RWPE1 (cell line): ENCODE results near the gene BCR.
A peak's percentile ranks its signal among the peaks of the same experiment; 100 is the strongest.

Experiments used
- CTCF ChIA-PET: fragments of 350-600 bp; sonication (Branson Sonifier 250); formaldehyde crosslinking; extraction: SDS; loops from one replicate; lab custom pipeline; 2021; lab: Yijun Ruan, JAX
- POLR2A ChIA-PET: fragments of 400-600 bp; formaldehyde crosslinking; extraction: SDS; loops from one replicate; lab custom pipeline; 2020; ENCODE audit warnings: antibody characterized with exemption; ENCODE audit not compliant: low non-redundant PET; lab: Yijun Ruan, JAX
- DNase-seq: peaks from one replicate; pipeline ENCODE4 v3.0.0; 2012; ENCODE audit warnings: low spot score
- H3K27ac ChIP-seq: fragments of 450-650 bp; 2 replicates; pipeline ENCODE4 v1.5.1; 2017
- CTCF ChIP-seq: fragments of 450-650 bp; conservative IDR thresholded peaks from 2 replicates; pipeline ENCODE4 v1.5.1; 2017; ENCODE audit warnings: low read depth, mild to moderate bottlenecking

BCR gene

GRCh38 chr22:23218053-23218866 lies 38.0 kb downstream of the BCR start:
- ChIA-PET CTCF (no interaction called here), POLR2A (interaction anchor here (0.5 kb wide), 1 partner anchor 61 kb away, joined by 3 read pairs; no protein-coding TSS in a partner anchor)
- no peak for DNase-seq
- no peak for TF ChIP-seq CTCF
- H3K27ac ChIP-seq = peak overlapping the region; percentile 80

- DNase-seq = no peak
- ChIA-PET CTCF (interaction anchor here (1.3 kb wide), 1 partner anchor 167 kb away, joined by 3 read pairs; no protein-coding TSS in a partner anchor), POLR2A (interaction anchor here (0.5 kb wide), 1 partner anchor 60 kb away, joined by 3 read pairs; no protein-coding TSS in a partner anchor)
- TF ChIP-seq CTCF = no peak
- H3K27ac ChIP-seq = peak overlapping the region; percentile 80
Observed at GRCh38 chr22:23218867-23219251, 38.5 kb downstream of the BCR start.

GRCh38 chr22:23219317-23219716 lies 39.0 kb downstream of the BCR start:
- TF ChIP-seq CTCF = no peak
- DNase-seq = no peak
- H3K27ac ChIP-seq = peak overlapping the region; percentile 80
- CTCF ChIA-PET = interaction anchor here (1.3 kb wide), 1 partner anchor 166 kb away, joined by 3 read pairs; no protein-coding TSS in a partner anchor
- POLR2A ChIA-PET = no interaction called here

GRCh38 chr22:23219822-23220484 lies 39.6 kb downstream of the BCR start:
- TF ChIP-seq CTCF = no peak
- H3K27ac ChIP-seq = peak overlapping the region; percentile 80
- peak; percentile 28 for DNase-seq
- CTCF ChIA-PET = interaction anchor here (1.3 kb wide), 1 partner anchor 165 kb away, joined by 3 read pairs; no protein-coding TSS in a partner anchor
- POLR2A ChIA-PET = no interaction called here

- DNase-seq = no peak
- no peak for TF ChIP-seq CTCF
- H3K27ac ChIP-seq = peak overlapping the region; percentile 80
- POLR2A ChIA-PET = no interaction called here
- CTCF ChIA-PET = no interaction called here
Observed at GRCh38 chr22:23220485-23221350, 40.4 kb downstream of the BCR start.
